ENCODE results near the gene ATP5MC3.

DNA sequence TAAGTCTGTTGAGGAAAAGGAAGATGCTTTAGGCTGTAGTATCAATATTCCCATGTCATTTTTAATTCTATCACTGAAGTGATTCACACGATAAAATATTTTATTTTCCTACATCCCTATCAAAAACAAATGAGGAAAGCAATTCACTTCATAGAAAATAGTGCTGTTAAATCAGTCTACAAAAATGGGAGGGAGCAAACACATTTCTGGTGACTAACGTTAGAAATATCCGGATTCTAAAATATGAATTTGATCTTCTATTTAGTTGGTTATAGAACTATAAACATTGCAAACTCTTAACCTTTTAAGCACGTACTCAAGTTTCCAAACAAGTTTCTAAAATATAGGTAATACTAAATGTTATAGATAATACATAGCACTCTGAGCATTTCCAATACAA is 34.3 kb downstream of the ATP5MC3 start:
- no peak for TF ChIP-seq TAF1 (IDR thresholded peaks at IDR 0.05; ENCODE audit: low read depth)
- no peak for TF ChIP-seq REST (IDR thresholded peaks at IDR 0.05; ENCODE audit: low read depth)
- TF ChIP-seq YY1 (IDR thresholded peaks at IDR 0.05; ENCODE audit: low read depth) = no peak
- TF ChIP-seq CEBPB (IDR thresholded peaks at IDR 0.05) = no peak
- no peak for TF ChIP-seq EP300 (IDR thresholded peaks at IDR 0.05; ENCODE audit: borderline replicate concordance)
- TF ChIP-seq RAD21 (IDR thresholded peaks at IDR 0.05; ENCODE audit: low read depth) = no peak
- TF ChIP-seq, protein P1, sequence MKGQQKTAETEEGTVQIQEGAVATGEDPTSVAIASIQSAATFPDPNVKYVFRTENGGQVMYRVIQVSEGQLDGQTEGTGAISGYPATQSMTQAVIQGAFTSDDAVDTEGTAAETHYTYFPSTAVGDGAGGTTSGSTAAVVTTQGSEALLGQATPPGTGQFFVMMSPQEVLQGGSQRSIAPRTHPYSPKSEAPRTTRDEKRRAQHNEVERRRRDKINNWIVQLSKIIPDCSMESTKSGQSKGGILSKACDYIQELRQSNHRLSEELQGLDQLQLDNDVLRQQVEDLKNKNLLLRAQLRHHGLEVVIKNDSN (IDR thresholded peaks at IDR 0.05) = no peak
- no peak for TF ChIP-seq CREB1 (IDR thresholded peaks at IDR 0.05; ENCODE audit: low read depth)
- no peak for TF ChIP-seq MAX (IDR thresholded peaks at IDR 0.05)
- no peak for TF ChIP-seq ZBTB7A (IDR thresholded peaks at IDR 0.05; ENCODE audit: low read depth)
- no peak for TF ChIP-seq TCF12 (IDR thresholded peaks at IDR 0.05; ENCODE audit: low read depth)
- no peak for TF ChIP-seq TEAD4 (IDR thresholded peaks at IDR 0.05)
